ENCODE measurements around the gene SHISA5. TPM values are rescaled to one million over a fixed set of nuclear protein-coding genes. Genes with fewer than 3 reads are reported as not detected.
"Not testable (repeated sequence)": the region's sequence is repeated elsewhere in the genome, so short reads cannot be mapped to it uniquely, and the experiment has no call there.

The SHISA5 gene
- total RNA-seq, 2 donors from 2014 or later, result 73.3 to 108 TPM

DNA sequence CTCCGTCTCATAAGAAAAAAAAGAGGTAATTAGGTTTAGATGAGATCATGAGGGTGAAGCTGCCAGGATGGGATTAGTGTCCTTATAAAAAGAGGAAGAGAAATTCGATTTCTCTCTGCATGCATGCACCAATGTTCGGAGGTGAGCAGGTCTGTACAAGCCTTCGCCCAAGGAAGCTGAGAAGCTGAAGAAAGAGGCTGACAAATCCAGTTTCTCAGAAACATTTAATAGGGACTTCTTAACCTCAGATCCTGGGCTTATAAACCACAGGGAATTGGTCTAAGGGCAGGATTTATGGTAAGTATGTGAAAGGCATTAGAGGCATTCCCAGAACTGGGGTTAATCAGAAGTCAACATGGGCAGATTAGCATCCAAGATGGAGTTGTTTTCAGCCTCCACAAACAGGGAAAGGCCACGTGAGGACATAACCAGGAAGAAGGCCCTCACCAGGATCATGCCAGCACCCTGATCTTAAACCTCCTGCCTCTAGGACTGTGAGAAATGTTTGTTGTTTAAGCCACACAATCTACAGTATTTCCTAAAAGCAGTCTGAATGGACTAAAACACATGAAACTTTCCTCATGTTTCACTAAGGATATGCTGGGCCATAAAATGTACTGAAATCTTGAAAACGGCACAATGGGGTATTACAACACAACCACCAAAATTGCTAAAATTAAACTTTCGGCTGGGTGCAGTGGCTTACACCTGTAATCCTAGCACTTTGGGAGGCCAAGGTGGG lies 11.3 kb downstream of the SHISA5 start:
- ATAC-seq, result no peak
- no peak for DNase-seq
- intact Hi-C loops (cut with DNase I), result no loop called here

DNA sequence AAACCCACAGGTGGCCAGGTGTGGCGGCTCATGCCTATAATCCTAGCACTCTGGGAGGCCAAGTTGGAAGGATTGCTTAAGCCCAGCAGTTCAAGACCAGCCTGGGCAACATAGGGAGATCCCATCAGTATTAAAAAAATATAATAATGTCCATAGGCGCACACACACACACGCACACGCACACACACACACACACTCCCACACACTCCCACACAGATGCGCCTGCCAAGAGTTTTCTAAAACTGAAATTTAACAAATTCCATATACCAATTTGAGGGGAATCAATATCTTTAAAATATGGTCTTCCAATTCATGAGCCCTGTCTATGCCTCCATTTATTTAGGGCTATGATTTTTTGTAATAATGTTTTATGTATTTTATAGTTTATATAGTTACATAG lies 17.0 kb downstream of the SHISA5 start:
- ATAC-seq, result no peak
- DNase-seq, result no peak
- intact Hi-C loops (cut with DNase I), result no loop called here

DNA sequence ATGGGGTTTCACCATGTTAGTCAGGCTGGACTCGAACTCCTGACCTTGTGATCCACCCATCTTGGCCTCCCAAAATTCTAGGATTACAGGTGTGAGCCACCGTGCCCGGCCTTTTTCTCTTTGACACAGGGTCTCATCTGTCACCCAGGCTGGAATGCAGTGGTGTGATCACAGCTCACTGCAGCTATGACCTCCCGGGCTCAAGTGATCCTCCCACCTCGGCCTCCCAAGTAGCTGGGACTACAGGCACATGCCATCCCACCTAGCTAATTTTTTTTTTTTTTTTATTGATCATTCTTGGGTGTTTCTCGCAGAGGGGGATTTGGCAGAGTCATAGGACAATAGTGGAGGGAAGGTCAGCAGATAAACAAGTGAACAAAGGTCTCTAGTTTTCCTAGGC lies 21.2 kb downstream of the SHISA5 start:
- intact Hi-C loops (cut with DNase I); ATAC-seq: not testable (repeated sequence)

DNA sequence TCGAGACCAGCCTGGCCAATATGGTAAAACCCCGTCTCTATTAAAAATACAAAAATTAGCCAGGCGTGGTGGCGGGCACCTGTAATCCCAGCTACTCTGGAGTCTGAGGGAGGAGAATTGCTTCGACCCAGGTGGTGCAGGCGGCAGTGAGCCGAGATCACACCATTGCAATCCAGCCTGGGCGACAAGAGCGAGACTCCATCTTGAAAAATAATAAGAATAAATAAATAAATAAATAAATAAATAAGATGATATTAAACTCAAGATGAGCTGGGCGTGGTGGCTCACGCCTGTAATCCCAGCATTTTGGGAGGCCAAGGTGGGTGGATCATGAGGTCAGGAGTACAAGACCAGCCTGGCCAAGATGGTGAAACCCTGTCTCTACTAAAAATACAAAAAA lies 23.1 kb downstream of the SHISA5 start:
- intact Hi-C loops (cut with DNase I); DNase-seq; ATAC-seq: not testable (repeated sequence)

More for the DNA sequence above, 21.2 kb downstream of the SHISA5 start:
- not testable (repeated sequence) for DNase-seq

DNA sequence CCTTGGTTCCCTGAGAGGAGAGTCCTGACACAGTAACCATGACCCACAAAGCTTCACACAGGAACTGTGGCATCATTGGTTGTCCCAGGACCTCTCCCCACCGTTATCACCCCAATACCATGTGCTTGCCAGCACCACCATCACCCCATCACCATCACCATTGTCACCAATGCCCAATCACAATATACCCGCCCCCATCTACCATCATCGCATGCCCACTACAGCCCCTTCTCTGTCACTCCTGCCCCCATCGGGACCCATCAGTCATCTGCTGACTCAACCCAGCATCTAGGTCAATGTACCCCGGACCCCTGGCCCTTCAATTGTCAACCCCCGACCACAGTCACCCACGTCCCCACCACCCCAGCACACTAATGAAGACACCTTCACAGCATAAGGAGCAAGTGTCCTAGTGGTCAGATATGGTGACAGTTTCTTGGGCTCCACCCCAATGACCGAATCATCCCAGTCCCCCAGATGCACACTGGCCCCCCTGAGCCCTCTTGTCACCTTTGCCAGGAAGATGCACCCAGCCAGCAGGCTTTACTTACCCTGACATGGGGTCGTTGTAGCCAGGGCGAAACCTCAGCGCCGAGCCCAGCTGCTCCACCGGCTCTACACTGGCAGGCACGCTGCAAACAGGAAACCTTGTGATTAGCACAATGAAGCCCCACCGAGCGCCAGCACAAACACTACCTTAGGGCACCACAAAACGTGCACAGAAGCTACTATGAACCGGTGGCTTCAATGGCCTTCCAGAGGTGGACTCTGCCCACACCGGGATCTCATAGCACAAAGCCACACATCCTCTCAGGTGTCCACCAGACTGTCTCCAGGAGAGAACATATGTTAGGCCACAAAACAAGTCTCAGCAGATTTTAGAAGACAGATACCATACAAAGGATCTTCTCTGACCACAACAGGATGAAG lies 25.1 kb downstream of the SHISA5 start:
- DNase-seq (no peak), ATAC-seq (peak; percentile 13 to 56)
- intact Hi-C loops (cut with DNase I), result no loop called here

DNA sequence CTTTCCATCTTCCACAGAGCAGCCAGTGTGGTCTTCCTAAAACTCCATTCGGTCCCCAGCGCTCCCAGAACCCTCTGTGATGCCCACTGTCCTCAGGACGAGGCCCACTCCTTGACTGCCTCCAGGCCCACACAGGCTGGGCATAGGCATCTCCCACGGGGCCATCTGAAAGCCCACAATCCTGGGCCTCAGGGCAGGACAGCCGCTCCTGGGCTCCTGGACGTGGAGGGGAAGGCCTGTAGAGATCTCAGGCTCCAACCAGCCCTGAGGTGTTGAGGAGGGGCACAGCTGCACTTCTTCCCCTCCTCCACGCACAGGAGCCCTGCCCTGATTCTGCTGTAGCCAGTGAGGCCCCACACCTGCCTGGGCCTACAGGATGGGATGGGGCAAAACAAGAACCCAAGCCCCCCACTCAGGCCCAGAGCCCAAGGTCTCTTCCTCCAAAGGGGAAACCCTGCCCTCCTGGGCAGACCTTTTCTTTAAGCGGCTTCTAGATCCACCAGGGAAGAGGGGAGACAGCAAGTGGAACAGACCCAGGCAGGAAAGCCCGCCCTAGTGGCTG lies 25.9 kb downstream of the SHISA5 start:
- intact Hi-C loops (cut with DNase I), result no loop called here
- DNase-seq (no peak), ATAC-seq (no peak)

DNA sequence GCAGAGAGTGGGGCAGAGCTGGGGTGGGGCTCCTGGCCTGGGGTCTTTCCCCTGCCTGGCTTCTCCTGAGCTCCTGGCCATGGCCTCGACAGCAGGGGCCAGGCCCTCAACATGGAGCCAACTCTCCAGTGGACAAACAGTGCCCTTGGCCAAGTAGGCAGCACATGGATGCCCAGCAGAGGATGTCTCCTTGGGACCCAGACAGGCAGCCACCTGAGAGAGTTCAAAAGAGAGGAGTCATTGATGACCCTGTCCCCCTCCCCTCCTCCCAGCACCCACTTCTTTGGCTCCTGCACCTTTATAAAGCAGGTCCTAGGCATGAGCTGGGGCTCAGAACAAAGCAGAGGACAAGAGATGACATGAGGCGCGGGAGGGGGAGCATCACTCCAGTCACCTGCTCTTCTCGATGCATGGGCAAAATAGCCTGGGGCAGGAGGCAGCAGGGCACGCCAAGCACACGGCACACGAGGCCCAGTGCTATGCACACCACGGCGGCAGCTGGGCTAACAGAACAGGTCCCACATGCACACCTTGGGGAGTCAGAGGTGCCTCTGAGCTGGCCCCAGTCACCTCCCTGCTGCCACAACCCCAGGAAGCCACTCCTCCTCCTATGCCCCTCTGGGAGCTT lies 27.4 kb downstream of the SHISA5 start:
- intact Hi-C loops (cut with DNase I), result no loop called here

DNA sequence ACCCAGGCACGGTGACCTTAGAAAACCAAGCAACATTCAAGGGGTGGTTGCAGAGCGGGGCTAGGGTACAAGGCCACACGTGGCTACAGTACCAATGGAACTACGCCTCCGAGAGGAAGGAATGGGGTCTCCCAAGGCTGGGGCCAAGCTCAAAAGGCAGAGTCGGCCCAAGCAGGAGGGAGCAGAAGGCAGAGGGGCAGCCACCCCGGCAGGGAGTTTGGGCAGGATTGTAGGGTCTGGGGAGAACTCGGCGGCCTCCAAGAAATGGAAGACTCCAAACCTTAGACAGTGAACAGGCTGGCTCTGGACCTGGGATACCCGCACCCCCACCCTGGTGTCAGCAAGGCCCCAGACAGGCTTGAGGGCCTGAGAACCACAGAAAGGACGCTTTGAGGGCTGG lies 28.8 kb downstream of the SHISA5 start:
- intact Hi-C loops (cut with DNase I), result no loop called here

More for the DNA sequence above, 27.4 kb downstream of the SHISA5 start:
- no peak for DNase-seq
- ATAC-seq, result no peak

DNA sequence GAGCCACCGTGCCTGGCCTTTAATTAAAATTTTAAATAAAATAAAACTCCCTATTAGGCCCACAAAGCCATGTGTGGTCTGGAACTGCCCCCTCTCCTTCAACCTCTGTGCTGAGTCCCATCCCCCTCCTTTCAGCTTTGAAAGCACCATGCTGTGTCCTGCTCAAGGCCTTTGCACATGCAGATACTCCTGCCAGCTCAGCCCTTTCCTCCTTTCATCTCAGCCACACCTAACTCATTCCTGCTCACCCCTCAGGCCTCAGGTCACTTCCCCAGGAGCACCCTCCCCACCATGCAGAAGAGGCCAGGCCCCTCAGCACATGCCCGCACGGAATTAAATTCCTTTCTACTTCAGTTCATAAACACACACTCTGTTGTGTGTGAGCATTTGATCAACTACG lies 29.4 kb downstream of the SHISA5 start:
- intact Hi-C loops (cut with DNase I), result no loop called here
- no peak for ATAC-seq
- DNase-seq, result no peak

More for the DNA sequence above, 28.8 kb downstream of the SHISA5 start:
- ATAC-seq, result no peak
- DNase-seq, result no peak

DNA sequence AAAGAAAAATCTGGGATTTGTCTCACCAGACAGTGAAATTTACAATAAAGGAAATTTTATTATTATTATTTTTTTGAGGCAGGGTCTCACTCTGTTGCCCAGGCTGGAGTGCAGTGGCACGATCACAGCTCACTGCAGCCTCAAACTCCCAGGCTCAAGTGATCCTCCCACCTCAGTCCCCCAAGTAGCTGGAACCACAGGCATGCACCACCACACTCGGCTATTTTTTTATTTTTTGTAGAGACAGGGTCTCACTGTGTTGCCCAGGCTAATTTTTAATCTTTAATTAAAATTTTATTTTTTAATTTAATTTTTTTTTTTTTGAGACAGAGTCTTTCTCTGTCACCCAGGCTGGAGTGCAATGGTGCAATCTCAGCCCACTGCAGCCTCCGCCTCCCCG lies 29.9 kb downstream of the SHISA5 start:
- DNase-seq; intact Hi-C loops (cut with DNase I); ATAC-seq: not testable (repeated sequence)

DNA sequence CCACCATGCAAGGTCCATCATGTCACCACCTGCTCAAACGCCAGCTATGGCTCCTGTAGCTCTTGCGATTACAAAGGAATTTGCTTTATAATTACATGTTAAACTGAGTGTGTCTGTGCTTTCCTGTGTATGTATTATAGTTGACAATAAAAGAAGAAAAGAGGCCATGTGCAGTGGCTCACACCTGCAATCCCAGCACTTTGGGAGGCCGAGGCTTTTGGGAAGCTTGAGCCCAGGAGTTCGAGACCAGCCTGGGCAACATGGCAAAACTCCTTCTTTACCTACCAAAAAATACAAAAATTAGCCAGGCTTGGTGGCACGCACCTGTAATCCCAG lies 30.4 kb downstream of the SHISA5 start:
- intact Hi-C loops (cut with DNase I), result no loop called here
- DNase-seq, result no peak

DNA sequence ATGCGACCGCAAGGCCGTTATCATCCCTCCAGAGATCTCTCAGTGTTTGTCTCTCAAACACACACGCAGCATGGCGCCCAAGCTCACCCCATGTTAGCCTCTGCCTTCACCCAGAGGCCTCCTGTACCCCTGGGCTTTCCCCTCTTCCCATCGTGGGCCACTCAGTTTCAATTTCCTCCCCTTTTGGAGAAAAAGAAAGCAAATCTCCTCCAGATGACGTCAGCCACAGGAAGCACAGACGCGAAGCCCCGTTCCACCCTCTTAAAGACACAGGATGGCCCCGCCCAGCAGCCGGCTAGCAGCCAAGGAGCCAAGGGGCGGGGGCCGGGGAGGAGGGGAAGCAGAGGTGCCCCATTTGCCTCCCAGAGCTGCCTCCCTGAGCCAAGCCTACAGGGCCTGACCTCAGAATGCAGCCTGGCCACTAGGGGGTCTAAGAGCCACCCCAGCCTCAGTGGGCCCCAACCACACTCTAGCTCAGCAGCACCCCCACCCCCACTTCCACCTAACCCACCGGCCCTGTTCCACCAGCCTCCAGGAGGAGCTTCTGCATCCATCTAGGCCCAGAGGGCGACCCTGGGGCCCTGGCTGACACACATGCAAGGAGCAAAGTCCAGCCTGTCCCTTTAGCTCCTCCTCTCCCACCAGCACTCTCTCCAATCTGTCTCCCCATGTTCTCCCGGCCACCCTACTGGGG lies 30.9 kb downstream of the SHISA5 start:
- intact Hi-C loops (cut with DNase I), result no loop called here
- ATAC-seq (peak; percentile 94), DNase-seq (peak; percentile 95)

More for the DNA sequence above, 30.4 kb downstream of the SHISA5 start:
- no peak for ATAC-seq

DNA sequence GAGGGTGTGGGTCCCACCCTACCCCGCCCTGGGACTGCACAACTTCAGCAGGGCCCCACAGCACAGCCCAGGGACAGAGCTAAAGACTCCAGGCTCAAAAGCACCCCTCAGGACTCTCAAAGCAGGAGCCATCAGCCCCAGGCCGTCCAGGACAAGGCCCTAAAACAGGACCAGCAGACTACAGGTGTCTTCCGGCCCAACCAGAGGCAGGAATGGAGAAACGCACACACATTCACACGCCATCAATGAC lies 31.4 kb downstream of the SHISA5 start:
- no peak for DNase-seq
- intact Hi-C loops (cut with DNase I), result no loop called here

DNA sequence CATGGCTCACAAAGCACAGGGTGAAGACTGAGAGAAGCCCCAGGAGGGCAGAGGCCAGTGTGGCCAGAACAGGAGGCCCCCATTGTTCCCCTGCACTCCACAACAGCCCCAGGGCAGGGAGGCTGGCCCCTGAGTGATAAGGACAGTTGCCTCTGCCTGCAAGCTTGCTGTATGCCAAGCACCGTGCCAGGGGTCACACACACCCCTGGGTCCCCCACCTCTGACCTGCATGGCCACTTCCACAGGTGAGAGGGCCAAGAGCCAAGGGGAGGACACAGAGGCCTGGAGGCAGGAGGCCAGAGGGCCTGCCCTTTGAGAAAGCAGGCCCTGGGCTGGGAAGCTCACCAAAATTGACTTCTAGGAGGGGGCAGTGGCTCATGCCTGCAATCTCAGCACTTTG lies 33.7 kb downstream of the SHISA5 start:
- ATAC-seq (no peak), DNase-seq (no peak)
- intact Hi-C loops (cut with DNase I), result no loop called here

More for the DNA sequence above, 31.4 kb downstream of the SHISA5 start:
- peak in 1 of 2 donors; percentile 55 for ATAC-seq

DNA sequence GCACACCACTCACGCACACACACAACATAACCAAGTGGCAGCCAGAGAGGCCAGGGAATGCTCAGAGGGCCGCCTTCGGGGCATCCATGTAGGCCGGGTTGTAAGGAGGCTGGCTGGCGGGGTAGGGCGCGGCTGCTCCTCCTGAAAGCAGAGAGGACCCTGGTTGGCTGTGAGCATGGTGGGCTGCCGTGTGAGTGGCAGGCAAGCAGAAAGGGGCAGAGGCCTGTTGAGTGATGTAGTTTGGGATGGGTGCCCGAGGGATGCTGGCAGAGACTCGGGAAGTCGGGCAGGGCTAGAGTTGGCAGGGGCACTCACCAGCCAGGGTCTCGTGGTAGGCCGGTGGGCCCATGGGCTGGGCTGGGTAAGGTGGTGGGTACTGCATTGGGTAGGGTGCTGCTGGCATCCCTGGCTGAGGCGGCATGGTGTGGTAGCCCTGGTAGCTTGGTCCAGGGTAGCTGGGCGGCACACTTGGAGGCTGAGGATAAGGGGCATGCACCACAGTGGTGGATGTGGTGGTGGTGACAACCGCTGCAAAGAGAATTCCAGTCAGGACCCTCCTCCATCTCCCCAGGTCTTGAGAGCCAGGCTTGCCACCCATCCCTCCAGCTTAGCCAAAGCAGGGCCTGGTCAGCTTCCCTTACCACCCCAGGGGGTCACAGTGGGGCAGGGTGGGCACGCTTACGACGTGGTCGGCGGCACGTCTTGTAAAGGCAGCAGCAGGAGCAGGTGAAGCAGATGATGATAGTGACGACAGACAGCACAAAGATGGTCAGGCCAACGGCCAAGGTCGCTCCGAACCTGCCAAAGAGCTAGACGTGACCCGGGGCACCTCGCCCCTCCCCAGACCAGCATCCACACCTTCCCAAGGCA lies 34.7 kb downstream of the SHISA5 start:
- no peak for ATAC-seq
- intact Hi-C loops (cut with DNase I), result loop anchor here in 1 of 2 donors (5.0 kb wide), 1 partner anchor 33 kb away; the partner anchor contains the start of gene SHISA5

DNA sequence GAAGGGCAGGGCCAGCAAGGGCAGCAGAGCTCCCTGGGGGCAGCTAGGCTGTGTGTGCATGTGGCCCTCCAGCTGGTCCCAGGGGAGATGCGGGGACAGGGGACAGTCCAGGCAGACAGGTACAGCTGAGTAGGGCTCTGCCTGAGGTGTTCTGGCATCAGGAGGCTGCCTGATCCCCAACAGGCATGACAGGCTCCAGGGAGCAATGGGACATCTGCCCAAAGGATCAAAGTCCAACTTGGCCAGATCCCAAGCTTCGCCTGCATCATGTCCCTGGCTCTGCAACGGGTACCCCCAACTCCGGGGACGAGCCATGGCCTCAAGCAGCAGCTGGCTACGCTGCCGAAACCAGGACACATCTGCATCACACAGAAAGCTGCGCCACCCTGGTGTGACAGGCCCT lies 35.6 kb downstream of the SHISA5 start:
- ATAC-seq (no peak), DNase-seq (no peak)
- intact Hi-C loops (cut with DNase I), result loop anchor here in 1 of 2 donors (5.0 kb wide), 1 partner anchor 34 kb away; the partner anchor contains the start of gene SHISA5

More for the DNA sequence above, 34.7 kb downstream of the SHISA5 start:
- DNase-seq, result no peak

DNA sequence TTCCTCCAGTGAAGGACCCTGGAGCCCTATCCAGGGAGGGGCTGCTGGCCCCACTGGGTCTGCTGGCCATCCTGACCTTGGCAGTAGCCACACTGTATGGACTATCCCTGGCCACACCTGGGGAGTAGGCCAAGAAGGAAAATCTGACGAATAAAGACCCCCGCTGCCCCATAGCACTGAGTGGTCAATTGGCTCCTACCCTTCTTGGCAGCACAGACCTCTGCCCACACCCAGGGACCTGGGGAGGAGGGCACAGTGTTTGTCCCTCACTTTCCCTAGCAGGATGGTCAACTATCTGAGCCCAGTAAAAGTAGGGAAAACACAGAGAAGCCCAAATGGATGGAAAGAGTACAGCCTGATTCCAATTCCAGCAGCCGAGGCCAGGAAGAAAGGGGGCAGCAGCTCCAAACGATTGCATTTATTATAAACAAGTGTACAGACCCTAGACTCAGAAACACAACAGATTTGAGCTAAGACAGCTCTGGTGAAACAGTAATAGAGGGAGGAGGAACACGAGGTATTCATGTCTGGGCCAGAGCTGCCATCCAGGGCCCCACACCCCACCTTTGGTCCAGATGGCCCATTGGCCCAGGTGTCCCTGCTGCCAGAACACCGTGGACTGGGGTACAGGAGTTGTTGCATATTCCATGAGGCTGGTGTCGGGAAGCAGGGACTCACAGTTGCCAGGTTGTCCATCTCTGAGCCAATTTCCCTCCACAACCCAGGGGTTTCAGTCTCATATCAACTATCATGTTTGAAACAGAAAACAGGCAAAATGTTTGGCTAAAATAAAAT lies 36.3 kb downstream of the SHISA5 start:
- no peak for ATAC-seq
- no peak for DNase-seq
- intact Hi-C loops (cut with DNase I), result loop anchor here in 1 of 2 donors (5.0 kb wide), 1 partner anchor 35 kb away; the partner anchor contains the start of gene SHISA5
